HepG2 (cell line): ENCODE results near the gene CFAP73. TPM values are rescaled to one million over a fixed set of nuclear protein-coding genes. Genes with fewer than 3 reads are reported as not detected.

ENCODE experiments used
- ATAC-seq: fragments of 200-7000 bp; cut with Tn5 transposase; 3 replicates; pipeline ENCODE4 v1.9.1; 2020; ENCODE audit warnings: mild to moderate bottlenecking, moderate library complexity
- BruUV-seq: library from RNA; stranded (reverse); fragments of 400-500 nt; replicated peaks from 2 replicates; lab custom pipeline; 2021; lab: Mats Ljungman, UMichigan
- CTCF ChIA-PET: fragments of 300-600 bp; formaldehyde crosslinking; extraction: SDS; loops from one replicate; lab custom pipeline; 2021; ENCODE audit warnings: low total read pairs, inconsistent platforms, low intra/inter-chr PET ratio; lab: Yijun Ruan, JAX
- POLR2A ChIA-PET: fragments of 350-600 bp; sonication (Branson Sonifier 250); formaldehyde crosslinking; loops from one replicate; lab custom pipeline; 2020; ENCODE audit warnings: antibody characterized with exemption, inconsistent platforms; lab: Yijun Ruan, JAX
- DNase-seq: peaks from one replicate; pipeline ENCODE4 v3.0.0-alpha.2; 2015; ENCODE audit warnings: low spot score
- FAIRE-seq: peaks from 3 replicates; lab custom pipeline; 2011; peaks lifted over from hg19 to GRCh38; lab: Jason Lieb, UNC
- H2AFZ ChIP-seq: one replicate; pipeline ENCODE4 v1.6.1; 2011; ENCODE audit warnings: low read length, inconsistent platforms
- H3K27ac ChIP-seq: fragments of 300-600 bp; 3 replicates; pipeline ENCODE4 v1.8.0; 2011; ENCODE audit warnings: mixed run types, mild to moderate bottlenecking, mixed read lengths, low read length, inconsistent platforms; ENCODE audit not compliant: insufficient read depth; ENCODE audit errors: extremely low read length
- H3K27me3 ChIP-seq, 2 experiments: fragments of 200-600 bp in 1 of 2; 2 replicates in 1 of 2; 3 replicates in 1 of 2; pipeline versions ENCODE4 v1.6.0 to v1.8.0; 2011; ENCODE audit warnings: low read length in 2 of 2, mild to moderate bottlenecking in 2 of 2, moderate library complexity in 2 of 2, inconsistent platforms in 1 of 2; ENCODE audit not compliant: insufficient read depth in 2 of 2, control insufficient read depth in 1 of 2
- H3K36me3 ChIP-seq, 2 experiments: fragments of 200-600 bp in 1 of 2; replicated peaks in 1 of 2; 2 replicates in 1 of 2; 3 replicates in 1 of 2; pipeline versions ENCODE4 v1.5.1 to v1.8.0; 2011; ENCODE audit warnings: low read length in 2 of 2, inconsistent platforms in 1 of 2; ENCODE audit not compliant: insufficient read depth in 2 of 2, control insufficient read depth in 1 of 2
- H3K4me1 ChIP-seq: 2 replicates; pipeline ENCODE4 v1.5.1; 2012; ENCODE audit warnings: low read length, inconsistent platforms; ENCODE audit not compliant: insufficient read depth
- H3K4me2 ChIP-seq: 2 replicates; pipeline ENCODE4 v1.6.0; 2011; ENCODE audit warnings: low read depth, low read length, inconsistent platforms
- H3K4me3 ChIP-seq, 3 experiments: fragments of 200-600 bp in 1 of 3; sonication (generic), shearing (Covaris generic) in 1 of 3; replicated peaks in 1 of 3; 2 replicates each; pipeline ENCODE4 v1.5.1; 2011 to 2016; ENCODE audit warnings: low read length in 3 of 3, inconsistent platforms in 2 of 3, low read depth in 2 of 3, mild to moderate bottlenecking in 2 of 3, control low read depth in 1 of 3, mixed read lengths in 1 of 3; ENCODE audit not compliant: insufficient read depth in 1 of 3
- H3K79me2 ChIP-seq: one replicate; pipeline ENCODE4 v1.6.1; 2011; ENCODE audit warnings: low read length, inconsistent platforms; ENCODE audit not compliant: insufficient read depth
- H3K9ac ChIP-seq: 2 replicates; pipeline ENCODE4 v1.6.0; 2011; ENCODE audit warnings: mild to moderate bottlenecking, low read depth, low read length, inconsistent platforms; ENCODE audit not compliant: insufficient read depth
- H3K9me3 ChIP-seq: 2 replicates; pipeline ENCODE4 v1.5.1; 2012; ENCODE audit warnings: mild to moderate bottlenecking, low read length
- H4K20me1 ChIP-seq: 2 replicates; pipeline ENCODE4 v1.6.0; 2011; ENCODE audit warnings: inconsistent platforms, mild to moderate bottlenecking, low read length, moderate library complexity; ENCODE audit not compliant: insufficient read depth
- AGO2 ChIP-seq: fragments of 200-400 bp; formaldehyde crosslinking; optimal IDR thresholded peaks from 2 replicates; pipeline ENCODE3; 2017; ENCODE audit warnings: mild to moderate bottlenecking, low read depth, low read length, moderate library complexity
- CSRNP2 ChIP-seq: sonication (generic); formaldehyde crosslinking; conservative IDR thresholded peaks from 2 replicates; pipeline ENCODE4 v1.8.0; 2022; ENCODE audit warnings: low read depth, missing genetic modification reagents
- FOXM1 ChIP-seq: sonication (generic); formaldehyde crosslinking; IDR thresholded peaks from 2 replicates; pipeline ENCODE4 v1.5.0; 2020; ENCODE audit warnings: missing genetic modification reagents
- PHF20 ChIP-seq: sonication (generic); formaldehyde crosslinking; IDR thresholded peaks from 2 replicates; pipeline ENCODE4 v1.5.0; 2020; ENCODE audit warnings: mild to moderate bottlenecking, missing genetic modification reagents
- RFX3 ChIP-seq: IDR thresholded peaks from 2 replicates; pipeline ENCODE4 v1.6.1; 2016; ENCODE audit warnings: missing biosample characterization, missing genetic modification reagents
- ZBTB39 ChIP-seq: sonication (generic); formaldehyde crosslinking; IDR thresholded peaks from 2 replicates; pipeline ENCODE4 v1.5.0; 2020; ENCODE audit warnings: missing genetic modification reagents
- ZC3H13 ChIP-seq: sonication (generic); formaldehyde crosslinking; IDR thresholded peaks from 2 replicates; pipeline ENCODE4 v1.8.1; 2023; ENCODE audit warnings: mild to moderate bottlenecking, missing genetic modification reagents, moderate library complexity
- ZNF101 ChIP-seq: sonication (generic); formaldehyde crosslinking; IDR thresholded peaks from 2 replicates; pipeline ENCODE4 v1.4.0; 2020; ENCODE audit warnings: mild to moderate bottlenecking, low read depth, missing genetic modification reagents, borderline replicate concordance
- ZNF335 ChIP-seq: sonication (generic); formaldehyde crosslinking; IDR thresholded peaks from 2 replicates; pipeline ENCODE4 v1.4.0; 2020; ENCODE audit warnings: missing genetic modification reagents
- ZNF768 ChIP-seq: sonication (generic); formaldehyde crosslinking; IDR thresholded peaks from 2 replicates; pipeline ENCODE4 v1.4.0; 2020; ENCODE audit warnings: missing genetic modification reagents
- ZNF773 ChIP-seq: sonication (generic); formaldehyde crosslinking; IDR thresholded peaks from 2 replicates; pipeline ENCODE4 v1.4.0; 2020; ENCODE audit warnings: missing genetic modification reagents, borderline replicate concordance
- ZSCAN25 ChIP-seq: sonication (generic); formaldehyde crosslinking; IDR thresholded peaks from 2 replicates; pipeline ENCODE4 v1.8.0; 2022; ENCODE audit warnings: mild to moderate bottlenecking, missing genetic modification reagents
- WGBS: methylation state at CpG from one replicate; pipeline ENCODE4 v1.1.6; 2017; ENCODE audit warnings: low lambda C conversion rate; 5-methylcytosine and 5-hydroxymethylcytosine counted together
- in situ Hi-C: cut with HindIII; loops from 2 replicates; pipeline ENCODE4 v1.10.0; 2017; ENCODE audit warnings: low pct_unique_long_range_greater_than_20kb; ENCODE audit not compliant: extremely low pct_ligation_motif_present
- intact Hi-C: fragments of 100-400 bp; cut with micrococcal nuclease; formaldehyde crosslinking; loops from one replicate; pipeline ENCODE4 v1.10.0; 2022; ENCODE audit not compliant: unreplicated experiment
- polyA plus RNA-seq, 8 experiments: library from polyadenylated mRNA; depleted of rRNA in 3 of 8; stranded (reverse) in 7 of 8; unstranded in 1 of 8; fragments of >200 nt; fragmentation: Illumina TruSeq in 4 of 8; extraction: Trizol in 4 of 8; gene quantifications; 2 replicates each; pipeline versions ENCODE4 v1.2.1 to v1.2.3, GENCODE V29; 2011 to 2016; ENCODE audit warnings: low read depth in 4 of 8, missing spikeins in 1 of 8, mixed read lengths in 1 of 8; ENCODE audit not compliant: insufficient read depth in 1 of 8
- total RNA-seq, 5 experiments: library from RNA; depleted of rRNA; stranded (reverse); fragments of >200 nt; fragmentation: Illumina TruSeq; extraction: Trizol; gene quantifications; 2 replicates each; pipeline ENCODE4 v1.2.3, GENCODE V29; 2016; ENCODE audit warnings: low read depth in 1 of 5

CFAP73 gene
- total and polyA plus RNA-seq, 2 of the 13 experiments (the other 11 are each of a cell fraction or from before 2014, with no cell fraction given) = not detected

- 99% methylated on average over 22 of the region's 32 CpGs for WGBS
- ChIA-PET CTCF (no interaction called here), POLR2A (no interaction called here)
- intact Hi-C loops (no loop called here), in situ Hi-C loops (no loop called here)
- Histone ChIP-seq H4K20me1 (no peaks in the 10 kb centered on the region), H3K4me2 (no peak overlapping the region), H3K27me3 (no peaks in the 10 kb centered on the region), H3K79me2 (no peaks in the 10 kb centered on the region), H3K4me1 (no peaks in the 10 kb centered on the region), H3K4me3 (no peak overlapping the region), H3K36me3 (peaks cover 36 to 78% of the 10 kb centered on the region in 2 experiments; a peak in 4 of 5 replicates), H3K27ac (no peak overlapping the region), H3K9me3 (no peaks in the 10 kb centered on the region), H2AFZ (no peak overlapping the region), H3K9ac (no peak overlapping the region)
- ATAC-seq (no peak), DNase-seq (no peak), FAIRE-seq (no peak)
- no TSS peak for BruUV-seq
- TF ChIP-seq FOXM1 (CRISPR knock-in tag) (no peak), ZNF773 (CRISPR knock-in tag) (no peak), ZNF768 (CRISPR knock-in tag) (0 out of 2 replicates have a peak, but pooled peaks have one; percentile 35), CSRNP2 (CRISPR knock-in tag) (no peak), ZSCAN25 (CRISPR knock-in tag) (no peak), ZBTB39 (CRISPR knock-in tag) (no peak), ZNF101 (no peak), AGO2 (peak; percentile 28), PHF20 (no peak), RFX3 (no peak), ZNF335 (CRISPR knock-in tag) (no peak), ZC3H13 (CRISPR knock-in tag) (no peak)
These were observed 16.3 kb downstream of the CFAP73 start for GRCh38 chr12:113165521-113166450.
